Caco-2 (cell line): ENCODE measurements around the gene AGAP1. TPM values are rescaled to one million over a fixed set of nuclear protein-coding genes. Genes with fewer than 3 reads are reported as not detected.

Source experiments
- BruUV-seq: library from RNA; stranded (reverse); fragments of 400-500 nt; replicated peaks from 2 replicates; lab custom pipeline; 2021; lab: Mats Ljungman, UMichigan
- CTCF ChIA-PET: fragments of 300-600 bp; sonication (Branson Sonifier 250); formaldehyde crosslinking; loops from one replicate; lab custom pipeline; 2022; ENCODE audit warnings: antibody characterized with exemption; lab: Charles Lee
- POLR2A ChIA-PET: fragments of 300-600 bp; sonication (Branson Sonifier 250); formaldehyde crosslinking; loops from one replicate; lab custom pipeline; 2022; ENCODE audit warnings: antibody characterized with exemption; lab: Charles Lee
- DNase-seq, 2 experiments: peaks; one replicate each; pipeline versions ENCODE4 v3.0.0 to v3.0.0-alpha.2; 2020 to 2022
- H3K27me3 ChIP-seq: replicated peaks from 2 replicates; pipeline ENCODE4 v1.6.0; 2011; ENCODE audit warnings: low read length; ENCODE audit not compliant: control insufficient read depth, insufficient read depth
- H3K36me3 ChIP-seq: 2 replicates; pipeline ENCODE4 v1.5.1; 2011; ENCODE audit warnings: low read length; ENCODE audit not compliant: control insufficient read depth, insufficient read depth
- H3K4me1 ChIP-seq: fragments of 250-450 bp; sonication (Bioruptor Pico); 2 replicates; pipeline ENCODE4 v1.5.1; 2020; ENCODE audit warnings: mild to moderate bottlenecking
- H3K4me3 ChIP-seq: 2 replicates; pipeline ENCODE4 v1.5.1; 2011; ENCODE audit warnings: low read depth, mild to moderate bottlenecking, control low read depth, low read length
- H3K9me3 ChIP-seq: fragments of 250-450 bp; sonication (Bioruptor Pico); 2 replicates; pipeline ENCODE4 v1.5.1; 2020; ENCODE audit warnings: mild to moderate bottlenecking, moderate library complexity
- H3K27ac Mint-ChIP-seq: one replicate; pipeline ENCODE4 v1.8.0; 2022; ENCODE audit warnings: mixed read lengths; ENCODE audit not compliant: unreplicated experiment
- H3K27me3 Mint-ChIP-seq: one replicate; pipeline ENCODE4 v1.8.0; 2022; ENCODE audit warnings: mixed read lengths; ENCODE audit not compliant: insufficient read depth, unreplicated experiment
- H3K36me3 Mint-ChIP-seq: one replicate; pipeline ENCODE4 v1.8.0; 2022; ENCODE audit warnings: mild to moderate bottlenecking, mixed read lengths; ENCODE audit not compliant: insufficient read depth, unreplicated experiment
- H3K4me1 Mint-ChIP-seq: one replicate; pipeline ENCODE4 v1.8.0; 2022; ENCODE audit warnings: low read depth, mixed read lengths; ENCODE audit not compliant: unreplicated experiment
- H3K4me3 Mint-ChIP-seq: one replicate; pipeline ENCODE4 v1.8.0; 2022; ENCODE audit warnings: mild to moderate bottlenecking, moderate library complexity, mixed read lengths; ENCODE audit not compliant: unreplicated experiment
- H3K9me3 Mint-ChIP-seq: one replicate; pipeline ENCODE4 v1.8.0; 2022; ENCODE audit warnings: mixed read lengths; ENCODE audit not compliant: unreplicated experiment
- intact Hi-C: fragments of 100-400 bp; cut with micrococcal nuclease; formaldehyde crosslinking; loops from one replicate; pipeline ENCODE4 v1.10.0; 2022; ENCODE audit not compliant: unreplicated experiment
- total RNA-seq: library from RNA; stranded (reverse); gene quantifications from 2 replicates; pipeline ENCODE4 v1.2.3, GENCODE V29; 2022
- TF ChIP-seq, protein P1 (sequence below), 2 experiments: fragments of 200-600 bp in 1 of 2; IDR thresholded peaks; 1 replicate in 1 of 2; 2 replicates in 1 of 2; pipeline versions ENCODE4 v1.5.1 to v1.8.0; 2011 to 2022; ENCODE audit warnings: antibody characterized with exemption in 1 of 2, control low read depth in 1 of 2, inconsistent platforms in 1 of 2, low read depth in 1 of 2, low read length in 1 of 2, mild to moderate bottlenecking in 1 of 2, moderate library complexity in 1 of 2; ENCODE audit not compliant: insufficient read depth in 1 of 2, severe bottlenecking in 1 of 2, unreplicated experiment in 1 of 2

Gene AGAP1
- total RNA-seq, 1 experiment from 2014 or later = 41.7 TPM

GRCh38 chr2:235904585-235904931 is 410.7 kb downstream of the AGAP1 start:
- CTCF ChIA-PET = no interaction called here
- TF ChIP-seq, protein P1, sequence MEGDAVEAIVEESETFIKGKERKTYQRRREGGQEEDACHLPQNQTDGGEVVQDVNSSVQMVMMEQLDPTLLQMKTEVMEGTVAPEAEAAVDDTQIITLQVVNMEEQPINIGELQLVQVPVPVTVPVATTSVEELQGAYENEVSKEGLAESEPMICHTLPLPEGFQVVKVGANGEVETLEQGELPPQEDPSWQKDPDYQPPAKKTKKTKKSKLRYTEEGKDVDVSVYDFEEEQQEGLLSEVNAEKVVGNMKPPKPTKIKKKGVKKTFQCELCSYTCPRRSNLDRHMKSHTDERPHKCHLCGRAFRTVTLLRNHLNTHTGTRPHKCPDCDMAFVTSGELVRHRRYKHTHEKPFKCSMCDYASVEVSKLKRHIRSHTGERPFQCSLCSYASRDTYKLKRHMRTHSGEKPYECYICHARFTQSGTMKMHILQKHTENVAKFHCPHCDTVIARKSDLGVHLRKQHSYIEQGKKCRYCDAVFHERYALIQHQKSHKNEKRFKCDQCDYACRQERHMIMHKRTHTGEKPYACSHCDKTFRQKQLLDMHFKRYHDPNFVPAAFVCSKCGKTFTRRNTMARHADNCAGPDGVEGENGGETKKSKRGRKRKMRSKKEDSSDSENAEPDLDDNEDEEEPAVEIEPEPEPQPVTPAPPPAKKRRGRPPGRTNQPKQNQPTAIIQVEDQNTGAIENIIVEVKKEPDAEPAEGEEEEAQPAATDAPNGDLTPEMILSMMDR (IDR thresholded peaks at IDR 0.05; ENCODE audit: insufficient read depth in 1 of 2, low read depth in 1 of 2, low read length in 1 of 2, severe bottlenecking in 1 of 2, unreplicated experiment in 1 of 2) = no peak
- no TSS peak for BruUV-seq
- H3K4me3 Mint-ChIP-seq = no peak overlapping the region
- H3K27ac Mint-ChIP-seq = no peak overlapping the region
- no peaks in the 10 kb centered on the region for H3K27me3 Mint-ChIP-seq
- DNase-seq = no peak
- POLR2A ChIA-PET = no interaction called here
- H3K4me1 Mint-ChIP-seq = no peaks in the 10 kb centered on the region
- no peaks in the 10 kb centered on the region for H3K9me3 Mint-ChIP-seq
- no peaks in the 10 kb centered on the region for H3K27me3 ChIP-seq
- no peaks in the 10 kb centered on the region for H3K9me3 ChIP-seq
- no peaks in the 10 kb centered on the region for H3K4me1 ChIP-seq
- no peaks in the 10 kb centered on the region for H3K36me3 ChIP-seq
- H3K36me3 Mint-ChIP-seq = peaks cover 10% of the 10 kb centered on the region
- intact Hi-C loops = no loop called here
- H3K4me3 ChIP-seq = no peak overlapping the region

- Mint-ChIP-seq H3K27ac (no peak overlapping the region), H3K27me3 (no peaks in the 10 kb centered on the region), H3K4me1 (no peaks in the 10 kb centered on the region), H3K9me3 (no peaks in the 10 kb centered on the region), H3K4me3 (no peak overlapping the region), H3K36me3 (peaks cover 16% of the 10 kb centered on the region)
- CTCF ChIA-PET = no interaction called here
- H3K36me3 ChIP-seq = no peaks in the 10 kb centered on the region
- intact Hi-C loops = no loop called here
- DNase-seq = no peak
- no peak overlapping the region for H3K4me3 ChIP-seq
- TF ChIP-seq, protein P1 (IDR thresholded peaks at IDR 0.05; ENCODE audit: insufficient read depth in 1 of 2, low read depth in 1 of 2, low read length in 1 of 2, severe bottlenecking in 1 of 2, unreplicated experiment in 1 of 2) = no peak
- H3K9me3 ChIP-seq = no peaks in the 10 kb centered on the region
- BruUV-seq = no TSS peak
- POLR2A ChIA-PET = no interaction called here
- H3K27me3 ChIP-seq = no peaks in the 10 kb centered on the region
- H3K4me1 ChIP-seq = no peaks in the 10 kb centered on the region
Measured at GRCh38 chr2:235908826-235909225, 415.0 kb downstream of the AGAP1 start.

- Mint-ChIP-seq H3K27me3 (no peaks in the 10 kb centered on the region), H3K27ac (no peak overlapping the region), H3K36me3 (peaks cover 14% of the 10 kb centered on the region), H3K4me3 (no peak overlapping the region), H3K4me1 (no peaks in the 10 kb centered on the region), H3K9me3 (no peaks in the 10 kb centered on the region)
- Histone ChIP-seq H3K4me3 (no peak overlapping the region), H3K4me1 (no peaks in the 10 kb centered on the region), H3K27me3 (no peaks in the 10 kb centered on the region), H3K9me3 (no peaks in the 10 kb centered on the region), H3K36me3 (no peaks in the 10 kb centered on the region)
- no TSS peak for BruUV-seq
- ChIA-PET CTCF (no interaction called here), POLR2A (no interaction called here)
- DNase-seq = no peak
- intact Hi-C loops = no loop called here
- TF ChIP-seq, protein P1 (IDR thresholded peaks at IDR 0.05; ENCODE audit: insufficient read depth in 1 of 2, low read depth in 1 of 2, low read length in 1 of 2, severe bottlenecking in 1 of 2, unreplicated experiment in 1 of 2) = no peak
Measured at GRCh38 chr2:235909358-235909757, 415.5 kb downstream of the AGAP1 start.
